Spleen (tissue), 7 donors: ENCODE measurements around the gene ULK2.

Experiments used
- CTCF ChIP-seq, 11 experiments: fragments of 200-600 bp in 7 of 11; fragments of 450-650 bp in 4 of 11; sonication (generic) in 4 of 11; IDR thresholded peaks in 8 of 11; conservative IDR thresholded peaks in 3 of 11; 1 replicate in 7 of 11; 2 replicates in 4 of 11; pipeline versions ENCODE4 v1.4.0 to v1.8.0; 2016 to 2021; ENCODE audit warnings: antibody characterized with exemption in 11 of 11, inconsistent platforms in 4 of 11, mild to moderate bottlenecking in 1 of 11
- POLR2A ChIP-seq, 3 donors: fragments of 450-650 bp; IDR thresholded peaks; one replicate each; pipeline ENCODE4 v1.5.1; 2017; ENCODE audit warnings: antibody characterized with exemption in 3 of 3, mild to moderate bottlenecking in 1 of 3
- POLR2AphosphoS5 ChIP-seq, 3 donors: sonication (generic); formaldehyde crosslinking; IDR thresholded peaks; one replicate each; pipeline ENCODE4 v1.5.1; 2017; ENCODE audit warnings: antibody characterized with exemption in 3 of 3
- donor health status: DM: no; HTN: no; CAD: no; lungs with moderate emphysema.
- donor health status: DM: no; HTN: no; CAD: no.
- donor health status: DM: no; HTN: no; CAD: no.

DNA sequence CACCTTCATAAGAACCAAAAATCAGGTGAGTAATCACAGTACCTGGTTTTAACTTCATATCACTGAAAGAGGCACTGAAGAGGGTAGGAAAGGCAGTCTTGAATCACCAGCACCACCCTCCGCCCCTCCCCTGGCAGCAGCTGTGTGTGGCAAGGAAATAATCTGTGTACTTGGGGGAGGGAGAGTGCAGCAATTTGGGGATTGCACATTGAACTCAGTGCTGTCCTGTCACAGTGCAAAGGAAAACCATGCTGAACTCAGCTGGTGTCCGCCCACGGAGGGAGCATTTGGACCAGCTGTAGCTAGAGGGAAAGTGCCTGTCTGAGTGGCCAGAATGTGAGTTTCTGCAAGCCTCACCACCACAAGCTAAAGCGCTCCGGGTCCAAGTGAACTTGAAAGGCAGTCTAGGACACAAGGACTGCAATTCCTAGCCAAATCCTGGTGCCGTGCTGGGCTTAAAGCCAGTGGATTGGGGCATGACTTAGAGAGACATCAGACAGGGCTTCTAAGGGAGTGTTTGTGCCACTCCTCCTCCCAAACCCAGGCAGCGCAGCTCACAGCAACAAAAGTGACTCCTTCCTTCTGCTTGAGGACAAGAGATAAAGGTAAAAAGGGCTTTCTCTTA is 79.9 kb downstream of the ULK2 start:
- no peak for TF ChIP-seq CTCF (IDR thresholded peaks at IDR 0.05 in 8 of 11, conservative IDR thresholded peaks at IDR 0.05 in 3 of 11)
- no peak for TF ChIP-seq POLR2A (IDR thresholded peaks at IDR 0.05)
- no peak for TF ChIP-seq POLR2AphosphoS5 (IDR thresholded peaks at IDR 0.05)
